ENCODE results near the gene PARD3.

PARD3 gene

GRCh38 chr10:34254596-34254995 is 560.5 kb downstream of the PARD3 start:
- H3K4me3 ChIP-seq (ENCODE audit: low read depth, low read length): no peak overlapping the region
- DNase-seq (ENCODE audit: low read depth): peak; percentile 15
- TF ChIP-seq, protein P1, sequence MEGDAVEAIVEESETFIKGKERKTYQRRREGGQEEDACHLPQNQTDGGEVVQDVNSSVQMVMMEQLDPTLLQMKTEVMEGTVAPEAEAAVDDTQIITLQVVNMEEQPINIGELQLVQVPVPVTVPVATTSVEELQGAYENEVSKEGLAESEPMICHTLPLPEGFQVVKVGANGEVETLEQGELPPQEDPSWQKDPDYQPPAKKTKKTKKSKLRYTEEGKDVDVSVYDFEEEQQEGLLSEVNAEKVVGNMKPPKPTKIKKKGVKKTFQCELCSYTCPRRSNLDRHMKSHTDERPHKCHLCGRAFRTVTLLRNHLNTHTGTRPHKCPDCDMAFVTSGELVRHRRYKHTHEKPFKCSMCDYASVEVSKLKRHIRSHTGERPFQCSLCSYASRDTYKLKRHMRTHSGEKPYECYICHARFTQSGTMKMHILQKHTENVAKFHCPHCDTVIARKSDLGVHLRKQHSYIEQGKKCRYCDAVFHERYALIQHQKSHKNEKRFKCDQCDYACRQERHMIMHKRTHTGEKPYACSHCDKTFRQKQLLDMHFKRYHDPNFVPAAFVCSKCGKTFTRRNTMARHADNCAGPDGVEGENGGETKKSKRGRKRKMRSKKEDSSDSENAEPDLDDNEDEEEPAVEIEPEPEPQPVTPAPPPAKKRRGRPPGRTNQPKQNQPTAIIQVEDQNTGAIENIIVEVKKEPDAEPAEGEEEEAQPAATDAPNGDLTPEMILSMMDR (IDR thresholded peaks at IDR 0.05; ENCODE audit: insufficient read depth, low read depth, low read length, missing control alignments): no peak

- no peak for DNase-seq (ENCODE audit: low read depth)
- H3K4me3 ChIP-seq (ENCODE audit: low read depth, low read length): no peak overlapping the region
- TF ChIP-seq, protein P1 (IDR thresholded peaks at IDR 0.05; ENCODE audit: insufficient read depth, low read depth, low read length, missing control alignments): no peak
Measured at GRCh38 chr10:34252111-34252510, 563.0 kb downstream of the PARD3 start.

DNA sequence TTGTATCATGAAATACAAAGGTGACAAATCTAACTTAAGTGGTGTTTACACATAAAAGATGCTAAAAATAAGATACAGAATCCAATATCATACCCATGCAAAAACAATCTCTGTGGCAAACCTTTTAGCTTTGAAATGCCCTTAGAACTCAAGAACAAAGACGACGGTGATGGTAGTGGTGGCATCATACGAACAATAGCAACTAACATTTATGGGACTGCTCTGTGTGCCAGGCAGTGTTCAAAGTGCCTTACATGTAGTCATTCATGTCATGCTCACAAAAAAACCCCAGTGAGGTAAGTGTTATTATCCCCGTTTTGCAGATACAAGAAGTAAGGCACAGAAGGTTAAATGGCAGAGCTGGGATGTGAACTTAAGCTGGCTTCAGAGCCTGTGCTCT is 563.9 kb downstream of the PARD3 start:
- no peak for DNase-seq (ENCODE audit: low read depth)
- no peak overlapping the region for H3K4me3 ChIP-seq (ENCODE audit: low read depth, low read length)
- TF ChIP-seq, protein P1 (IDR thresholded peaks at IDR 0.05; ENCODE audit: insufficient read depth, low read depth, low read length, missing control alignments): no peak

DNA sequence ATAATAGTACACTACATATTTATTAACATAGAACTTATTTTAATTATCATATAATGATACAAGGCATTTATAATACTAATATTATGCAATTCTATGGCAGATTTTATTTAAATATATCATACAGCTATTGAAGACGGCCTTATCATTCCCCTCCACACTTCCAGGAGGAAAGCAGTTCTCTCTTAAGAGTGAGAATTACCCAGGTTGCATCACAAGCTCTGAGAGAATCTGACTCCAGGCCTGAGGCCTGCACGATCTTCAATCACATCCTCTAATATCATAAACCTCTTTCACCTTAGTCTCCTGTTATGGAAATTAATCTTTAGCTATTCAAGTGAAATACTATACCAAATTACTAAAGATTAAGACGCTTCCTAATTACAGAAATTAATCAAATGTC is 564.4 kb downstream of the PARD3 start:
- TF ChIP-seq, protein P1 (IDR thresholded peaks at IDR 0.05; ENCODE audit: insufficient read depth, low read depth, low read length, missing control alignments): no peak
- DNase-seq (ENCODE audit: low read depth): no peak
- H3K4me3 ChIP-seq (ENCODE audit: low read depth, low read length): no peak overlapping the region

- TF ChIP-seq, protein P1 (IDR thresholded peaks at IDR 0.05; ENCODE audit: insufficient read depth, low read depth, low read length, missing control alignments): no peak
- DNase-seq (ENCODE audit: low read depth): peak; percentile 29
- H3K4me3 ChIP-seq (ENCODE audit: low read depth, low read length): no peak overlapping the region
Measured at GRCh38 chr10:34249634-34250033, 565.5 kb downstream of the PARD3 start.

DNA sequence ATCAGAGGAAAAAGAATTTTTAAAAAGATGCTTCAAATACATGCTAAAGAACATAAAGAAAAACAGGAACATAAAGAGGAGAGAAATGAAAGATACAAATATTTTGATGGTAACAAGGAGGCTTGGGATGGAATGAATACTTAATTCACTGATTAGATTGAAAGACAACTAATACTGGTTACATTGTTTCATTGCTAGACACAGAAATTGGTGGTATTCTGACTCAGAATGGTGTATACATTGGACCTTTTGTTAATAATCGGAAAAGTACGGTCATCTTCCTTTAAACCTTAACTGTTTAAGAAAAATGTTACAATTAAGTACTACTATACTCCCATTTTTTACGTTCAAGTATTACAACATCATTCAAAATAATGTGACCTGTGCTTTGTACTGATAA is 567.5 kb downstream of the PARD3 start:
- H3K4me3 ChIP-seq (ENCODE audit: low read depth, low read length): no peak overlapping the region
- TF ChIP-seq, protein P1 (IDR thresholded peaks at IDR 0.05; ENCODE audit: insufficient read depth, low read depth, low read length, missing control alignments): no peak

DNA sequence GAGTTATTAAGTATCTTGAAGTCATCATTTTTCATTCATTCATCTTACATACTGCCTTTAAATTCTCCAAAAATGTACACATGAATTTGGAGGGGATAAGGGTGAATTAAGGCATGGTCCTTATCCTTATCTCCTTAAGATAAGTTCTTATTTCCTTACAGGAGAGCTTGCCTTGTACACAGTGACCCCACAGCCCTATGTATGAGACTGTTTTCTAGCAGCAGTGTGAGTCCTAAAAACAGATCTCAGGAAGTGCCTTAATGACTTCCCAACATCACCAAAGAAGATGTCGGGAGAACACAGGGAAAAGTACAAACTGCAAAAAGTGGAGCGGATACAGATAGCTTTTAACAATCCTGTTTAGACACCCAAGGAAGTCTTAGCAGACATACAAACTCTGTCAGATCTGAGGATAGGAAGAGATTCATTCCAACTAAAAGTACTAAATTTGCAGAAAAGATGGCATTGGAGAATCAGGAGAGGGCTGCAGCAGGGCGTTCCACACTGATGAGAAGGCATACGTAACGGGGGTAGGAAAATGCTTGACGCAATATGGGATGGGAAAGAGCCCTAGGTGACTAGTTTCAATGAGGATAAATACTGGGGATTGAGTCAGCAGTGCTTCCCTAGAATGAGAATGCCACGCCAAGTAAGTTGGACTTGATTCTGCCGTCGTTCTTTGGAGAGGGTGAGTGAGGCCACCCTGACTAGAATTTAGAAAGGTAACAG is 570.2 kb downstream of the PARD3 start:
- no peak overlapping the region for H3K4me3 ChIP-seq (ENCODE audit: low read depth, low read length)
- TF ChIP-seq, protein P1 (IDR thresholded peaks at IDR 0.05; ENCODE audit: insufficient read depth, low read depth, low read length, missing control alignments): no peak
- DNase-seq (ENCODE audit: low read depth): no peak

More for the DNA sequence above, 567.5 kb downstream of the PARD3 start:
- no peak for DNase-seq (ENCODE audit: low read depth)
